Endothelial cell (in vitro differentiated cells): ENCODE results near the gene EIF2A. TPM values are rescaled to one million over a fixed set of nuclear protein-coding genes. Genes with fewer than 3 reads are reported as not detected.
A peak's percentile ranks its signal among the peaks of the same experiment; 100 is the strongest.

Experiments used
- DNase-seq: peaks from one replicate; pipeline ENCODE4 v3.0.0; 2021; ENCODE audit warnings: low spot score
- H3K27ac Mint-ChIP-seq: one replicate; pipeline ENCODE4 v1.8.0; 2021; ENCODE audit warnings: mixed read lengths, inconsistent platforms; ENCODE audit not compliant: unreplicated experiment
- H3K27me3 Mint-ChIP-seq: one replicate; pipeline ENCODE4 v1.8.0; 2021; ENCODE audit warnings: mild to moderate bottlenecking, moderate library complexity, mixed read lengths, inconsistent platforms; ENCODE audit not compliant: unreplicated experiment
- H3K36me3 Mint-ChIP-seq: one replicate; pipeline ENCODE4 v1.8.0; 2021; ENCODE audit warnings: mild to moderate bottlenecking, low read depth, mixed read lengths, inconsistent platforms; ENCODE audit not compliant: unreplicated experiment
- H3K4me1 Mint-ChIP-seq: one replicate; pipeline ENCODE4 v1.8.0; 2021; ENCODE audit warnings: mild to moderate bottlenecking, mixed read lengths, inconsistent platforms; ENCODE audit not compliant: unreplicated experiment
- H3K4me3 Mint-ChIP-seq: one replicate; pipeline ENCODE4 v1.8.0; 2021; ENCODE audit warnings: mild to moderate bottlenecking, mixed read lengths, inconsistent platforms; ENCODE audit not compliant: unreplicated experiment
- H3K9me3 Mint-ChIP-seq: one replicate; pipeline ENCODE4 v1.8.0; 2021; ENCODE audit warnings: mixed read lengths, inconsistent platforms; ENCODE audit not compliant: unreplicated experiment
- CTCF ChIP-seq: fragments of 200-600 bp; sonication (generic); IDR thresholded peaks from one replicate; pipeline ENCODE4 v1.5.0; 2021; ENCODE audit warnings: antibody characterized with exemption; ENCODE audit not compliant: unreplicated experiment
- total RNA-seq: library from RNA; stranded (reverse); fragmentation: NEBNext Ultra II Directional; extraction: Animal tissue kit (Norgen Biotek cat#: 25700); gene quantifications from one replicate; pipeline ENCODE4 v1.2.1, GENCODE V29; 2021; ENCODE audit not compliant: unreplicated experiment

Gene EIF2A
- total RNA-seq, 1 donor from 2014 or later, result 68.8 TPM

GRCh38 chr3:150520408-150520807 lies 26.2 kb upstream of the EIF2A start:
- no peak for DNase-seq
- Mint-ChIP-seq H3K27ac (no peak overlapping the region), H3K4me3 (no peak overlapping the region), H3K4me1 (no peaks in the 10 kb centered on the region), H3K36me3 (no peaks in the 10 kb centered on the region), H3K27me3 (no peaks in the 10 kb centered on the region), H3K9me3 (no peaks in the 10 kb centered on the region)
- TF ChIP-seq CTCF, result no peak

DNA sequence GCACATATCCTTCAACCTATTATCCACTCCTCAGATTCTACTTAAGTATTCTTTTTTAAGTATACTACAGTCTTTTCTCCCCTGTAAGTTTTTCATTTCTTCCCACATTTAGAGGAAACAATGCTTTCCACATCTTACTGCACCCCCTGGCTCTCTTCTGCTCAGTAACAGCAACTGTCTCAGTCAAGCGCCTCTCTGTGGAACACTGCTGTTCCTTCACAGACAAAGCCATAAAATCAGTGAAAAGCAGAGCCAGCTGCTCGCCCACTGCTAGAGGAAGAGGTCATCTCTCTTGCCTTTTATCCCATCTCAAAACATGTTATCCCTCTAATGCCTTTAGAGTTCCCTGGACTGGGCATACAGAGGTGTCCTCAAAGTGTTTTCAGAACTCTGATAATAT lies 25.1 kb upstream of the EIF2A start:
- H3K27me3 Mint-ChIP-seq, result no peaks in the 10 kb centered on the region
- TF ChIP-seq CTCF, result no peak
- no peaks in the 10 kb centered on the region for H3K4me1 Mint-ChIP-seq
- no peaks in the 10 kb centered on the region for H3K9me3 Mint-ChIP-seq
- no peaks in the 10 kb centered on the region for H3K36me3 Mint-ChIP-seq
- no peak overlapping the region for H3K27ac Mint-ChIP-seq
- H3K4me3 Mint-ChIP-seq, result no peak overlapping the region
- DNase-seq, result no peak

- no peaks in the 10 kb centered on the region for H3K4me1 Mint-ChIP-seq
- no peaks in the 10 kb centered on the region for H3K9me3 Mint-ChIP-seq
- DNase-seq, result no peak
- TF ChIP-seq CTCF, result no peak
- H3K27me3 Mint-ChIP-seq, result no peaks in the 10 kb centered on the region
- no peaks in the 10 kb centered on the region for H3K36me3 Mint-ChIP-seq
- no peak overlapping the region for H3K4me3 Mint-ChIP-seq
- no peak overlapping the region for H3K27ac Mint-ChIP-seq
Measured at GRCh38 chr3:150523538-150523937, 23.0 kb upstream of the EIF2A start.

DNA sequence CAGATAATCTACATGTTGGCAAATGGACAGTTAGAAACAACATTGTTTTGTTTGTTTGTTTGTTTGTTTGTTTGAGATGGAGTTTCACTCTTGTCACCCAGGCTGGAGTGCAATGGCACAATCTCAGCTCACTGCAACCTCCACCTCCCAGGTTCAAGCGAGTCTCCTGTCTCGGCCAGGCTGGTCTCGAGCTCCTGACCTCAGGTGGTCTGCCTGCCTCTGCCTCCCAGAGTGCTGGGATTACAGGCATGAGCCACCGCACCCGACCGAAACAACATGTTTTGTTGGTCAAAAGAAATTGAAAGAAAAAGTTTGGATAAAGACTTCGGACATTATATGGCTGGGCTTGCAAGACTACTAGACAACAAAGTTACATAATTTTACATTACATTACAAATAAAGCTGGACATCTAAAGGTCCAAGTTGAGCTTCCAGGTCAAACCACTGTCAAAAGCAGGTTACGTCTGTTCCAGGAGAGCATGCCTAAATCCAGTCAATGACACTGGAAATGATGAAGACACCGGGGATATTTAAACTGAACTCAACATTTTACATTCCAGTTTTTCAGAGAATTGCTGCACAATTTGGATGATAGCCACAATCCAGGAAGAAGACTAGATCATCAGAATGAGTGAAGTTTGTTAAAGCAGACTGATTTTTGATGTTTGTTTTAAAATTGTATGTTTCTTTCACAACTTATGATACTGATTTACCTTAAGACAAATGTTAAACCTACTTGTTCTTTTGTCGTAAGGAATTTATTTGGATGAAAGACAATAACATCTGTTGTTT lies 18.9 kb upstream of the EIF2A start:
- Mint-ChIP-seq H3K27ac (no peak overlapping the region), H3K4me3 (no peak overlapping the region), H3K4me1 (no peaks in the 10 kb centered on the region), H3K9me3 (no peaks in the 10 kb centered on the region), H3K36me3 (no peaks in the 10 kb centered on the region), H3K27me3 (no peaks in the 10 kb centered on the region)
- TF ChIP-seq CTCF, result no peak
- DNase-seq, result no peak

DNA sequence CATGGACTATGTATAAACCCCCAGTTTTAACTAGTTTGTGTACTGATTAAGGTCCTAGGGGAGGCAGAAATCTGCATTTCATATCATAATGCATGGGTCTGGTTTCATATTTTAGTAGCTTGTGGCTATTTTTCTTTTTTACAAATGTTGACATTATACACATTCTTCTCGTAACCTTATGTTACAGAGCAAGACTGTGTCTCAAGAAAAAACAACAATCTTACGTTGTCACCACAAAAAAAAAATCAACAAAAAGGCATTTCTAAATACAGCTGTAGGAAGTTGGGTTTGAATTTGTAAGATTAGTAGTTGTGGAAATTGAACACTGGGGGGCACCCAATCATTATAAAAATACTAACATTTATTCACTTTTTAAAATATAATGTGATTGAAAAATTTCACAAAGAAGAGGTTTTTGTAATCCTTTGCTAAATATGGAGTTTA lies 18.2 kb upstream of the EIF2A start:
- TF ChIP-seq CTCF, result peak; percentile 37
- Mint-ChIP-seq H3K27me3 (no peaks in the 10 kb centered on the region), H3K36me3 (no peaks in the 10 kb centered on the region), H3K4me1 (no peaks in the 10 kb centered on the region), H3K9me3 (no peaks in the 10 kb centered on the region), H3K27ac (no peak overlapping the region), H3K4me3 (no peak overlapping the region)
- DNase-seq, result no peak
